ENCODE measurements around the gene GNAL.
A peak's percentile ranks its signal among the peaks of the same experiment; 100 is the strongest.

GNAL gene

GRCh38 chr18:11817229-11817628, 128.2 kb downstream of the GNAL start:
- no peak for DNase-seq

- DNase-seq = no peak
Measured at GRCh38 chr18:11818486-11819203, 129.6 kb downstream of the GNAL start.

DNA sequence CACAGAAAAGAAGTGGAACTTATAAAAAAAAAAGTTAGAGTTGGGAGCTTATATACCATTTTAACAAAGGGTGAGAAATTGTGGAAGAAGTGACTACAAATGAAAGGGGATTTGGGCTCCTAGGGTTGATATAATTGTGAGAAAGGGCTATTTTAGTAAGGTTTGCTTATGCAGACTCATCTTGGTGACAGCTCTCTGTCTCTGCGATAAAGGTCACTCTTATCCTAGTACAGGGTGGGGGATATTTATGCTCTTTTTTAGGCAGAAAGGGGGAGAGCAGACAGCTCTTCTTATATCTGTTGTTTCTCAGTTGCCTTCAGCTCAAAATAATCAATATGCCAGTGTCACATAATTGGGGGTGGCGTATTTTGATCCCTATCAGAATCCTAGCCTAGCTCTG, 130.9 kb downstream of the GNAL start:
- no peak for DNase-seq

DNA sequence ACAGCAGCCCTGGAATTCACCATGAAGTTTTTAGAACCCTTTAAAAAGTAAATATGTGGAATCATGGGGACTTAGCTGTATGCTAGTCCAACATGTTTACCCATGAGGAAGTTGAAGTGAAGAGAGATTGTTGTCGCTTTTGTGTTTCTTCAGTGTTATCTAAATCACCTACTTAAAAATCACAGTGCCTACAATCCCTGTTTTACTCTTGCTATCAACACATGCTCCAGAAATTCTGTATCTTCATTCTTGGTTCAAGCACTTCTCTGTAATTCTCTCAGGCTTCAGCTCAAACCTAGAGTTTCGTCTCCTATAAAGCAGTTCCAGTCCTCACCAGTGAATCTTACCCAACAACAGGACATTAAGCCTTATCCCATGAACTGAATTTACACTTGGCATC, 131.6 kb downstream of the GNAL start:
- DNase-seq = no peak

- no peak for DNase-seq
Measured at GRCh38 chr18:11821208-11821607, 132.1 kb downstream of the GNAL start.

DNA sequence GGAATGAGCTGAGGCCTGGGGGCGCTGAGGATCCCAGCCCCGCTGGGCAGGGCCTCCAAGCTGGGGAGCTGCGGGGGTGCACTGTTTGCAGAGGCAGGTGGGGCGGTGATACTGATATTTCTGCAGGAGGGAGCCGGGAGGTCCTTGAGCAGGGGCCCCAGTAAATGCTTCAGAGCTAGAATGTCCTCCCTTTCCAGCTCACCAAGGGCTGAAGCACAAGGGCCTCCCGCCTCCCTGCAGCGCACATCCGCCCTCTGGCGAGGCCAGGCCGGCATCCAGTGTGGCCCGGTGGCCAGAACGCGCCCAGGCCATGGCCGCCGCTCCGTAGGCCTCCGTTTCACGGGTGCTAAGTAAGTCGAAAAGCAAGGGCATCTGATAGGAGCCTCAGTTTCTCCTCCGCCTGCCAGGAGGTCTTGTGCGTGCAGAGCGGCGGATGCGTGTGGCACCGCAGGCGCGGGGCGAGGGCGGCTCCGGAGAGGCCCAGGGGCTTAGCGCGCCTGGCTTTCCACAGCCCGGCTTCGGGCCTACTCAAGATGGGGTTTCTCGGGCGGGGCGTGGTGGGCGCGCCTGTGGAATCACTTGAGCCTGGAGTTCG, 132.7 kb downstream of the GNAL start:
- DNase-seq = no peak

DNA sequence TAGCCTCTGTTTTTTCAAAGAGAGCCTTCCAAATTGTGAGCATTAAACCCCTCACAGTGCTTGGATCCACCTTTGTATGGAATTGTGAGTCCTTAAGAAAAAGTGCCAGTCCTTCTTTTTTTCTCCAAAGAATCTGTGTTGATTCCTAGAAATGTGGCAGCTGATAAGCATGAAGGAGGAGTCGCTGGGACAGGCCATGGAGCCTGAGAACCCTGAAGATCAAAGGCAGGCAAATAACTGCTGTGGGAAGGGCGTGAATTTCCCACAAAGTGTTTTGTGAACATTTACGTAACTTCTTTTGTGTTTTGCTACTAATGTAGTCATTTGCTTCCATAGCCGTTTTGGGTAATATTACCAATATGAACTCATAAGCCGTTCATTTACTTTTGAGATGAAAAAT, 134.5 kb downstream of the GNAL start:
- no peak for DNase-seq

DNA sequence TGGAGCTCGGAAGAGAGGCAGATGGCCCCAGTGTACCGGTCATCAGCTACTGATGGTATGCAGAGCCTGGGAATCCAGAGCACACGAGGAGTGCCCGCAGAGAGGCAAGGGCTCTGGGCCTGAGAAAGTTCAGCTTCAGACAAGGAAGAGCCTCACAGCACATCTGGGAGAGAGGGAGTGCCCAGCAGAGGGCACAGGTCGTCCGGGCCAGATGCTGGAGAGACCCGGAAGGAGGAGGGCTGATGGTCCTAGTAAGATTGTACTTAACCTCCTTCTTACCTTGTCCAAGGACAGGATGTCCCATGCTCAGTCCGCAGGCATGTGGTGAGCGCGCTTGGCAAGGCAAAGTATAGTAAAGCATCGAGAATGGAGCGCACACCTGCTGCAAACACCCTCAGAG, 137.8 kb downstream of the GNAL start:
- no peak for DNase-seq

DNA sequence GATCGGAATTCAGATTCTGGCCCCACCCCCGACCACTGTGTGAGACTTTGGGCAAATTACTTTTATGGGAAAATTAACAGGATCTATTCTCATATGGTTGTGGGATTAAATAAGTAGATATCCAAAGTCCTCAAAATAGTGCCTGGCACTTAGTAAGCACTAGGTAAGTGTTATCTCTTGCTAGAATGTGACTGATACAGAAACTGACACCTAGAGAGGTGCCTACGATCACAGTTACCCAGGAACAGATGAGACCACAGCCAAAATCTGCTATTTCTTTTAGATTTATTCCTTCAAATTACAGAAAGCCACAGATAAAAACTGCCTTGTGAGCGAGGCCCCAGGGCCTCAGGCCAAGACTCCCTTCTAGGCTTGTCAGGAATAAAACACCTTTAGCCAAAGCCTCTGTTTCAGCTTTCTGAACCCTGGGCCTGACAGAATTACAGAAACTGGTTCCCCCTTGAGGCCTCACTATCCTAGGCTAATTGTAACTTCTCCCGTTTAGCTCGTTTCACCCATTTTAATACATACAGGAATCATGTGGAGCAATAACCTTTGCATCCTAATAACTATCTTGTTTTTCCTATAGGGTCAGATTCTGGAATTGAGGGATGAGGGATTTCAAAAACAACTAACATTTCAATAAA, 139.8 kb downstream of the GNAL start:
- DNase-seq = peak; percentile 62

DNA sequence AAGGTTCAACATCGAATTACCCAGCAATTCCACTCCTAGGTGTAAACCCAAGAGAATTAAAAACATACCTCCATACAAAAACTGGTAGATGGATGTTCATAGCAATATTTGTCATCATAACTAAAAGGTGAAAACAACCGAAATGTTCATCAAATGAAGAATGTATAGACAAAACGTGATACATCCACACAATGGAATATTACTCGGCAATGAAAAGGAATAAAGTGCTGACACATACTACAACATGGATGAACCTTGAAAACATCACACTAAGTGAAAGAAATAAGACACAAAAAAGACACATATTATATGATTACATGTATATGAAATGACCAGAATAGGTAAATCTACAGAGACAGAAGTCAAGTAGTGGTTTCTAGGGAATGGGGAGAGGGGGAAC, 141.5 kb downstream of the GNAL start:
- DNase-seq = no peak

- no peak for DNase-seq
Measured at GRCh38 chr18:11831921-11832320, 142.9 kb downstream of the GNAL start.

- DNase-seq = no peak
Measured at GRCh38 chr18:11834772-11835171, 145.7 kb downstream of the GNAL start.

GRCh38 chr18:11839556-11839955, 150.5 kb downstream of the GNAL start:
- DNase-seq = no peak

DNA sequence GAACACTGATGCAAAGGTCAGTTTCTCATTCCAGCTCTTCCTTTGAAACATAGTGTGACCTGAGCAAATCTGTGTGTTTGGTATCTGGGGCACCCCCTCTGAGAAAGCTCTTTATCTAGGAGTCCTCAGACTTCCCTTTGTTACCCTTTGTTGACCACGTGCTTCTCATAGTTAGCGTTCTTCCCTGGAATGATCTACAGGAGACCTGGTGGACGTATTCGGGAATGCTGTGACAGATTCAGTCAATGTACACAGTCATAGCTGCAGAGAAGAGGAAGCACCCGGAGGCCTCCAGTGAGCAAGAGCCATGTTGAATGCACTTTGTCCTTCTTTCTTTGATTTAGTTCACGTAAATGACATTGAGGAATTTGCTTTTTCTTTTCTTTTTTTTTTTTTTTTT, 151.4 kb downstream of the GNAL start:
- no peak for DNase-seq

DNA sequence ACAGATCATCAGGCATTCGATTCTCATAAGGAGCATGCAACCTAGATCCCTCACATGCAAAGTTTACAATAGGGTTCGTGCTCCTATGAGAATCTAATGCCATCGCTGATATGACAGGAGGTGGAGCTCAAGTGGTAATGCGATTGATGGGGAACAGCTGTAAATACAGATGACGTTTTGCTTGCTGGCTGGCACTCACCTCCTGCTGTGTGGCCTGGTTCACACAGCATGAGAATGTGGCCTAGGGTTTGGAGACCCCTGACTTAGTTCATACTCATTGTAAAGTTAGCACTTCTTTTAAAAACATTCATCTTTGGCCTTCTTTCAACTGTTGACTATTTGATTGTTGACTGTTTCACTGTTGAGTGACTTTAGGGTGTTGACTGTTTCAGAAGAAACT, 153.5 kb downstream of the GNAL start:
- no peak for DNase-seq

GRCh38 chr18:11844436-11844835, 155.4 kb downstream of the GNAL start:
- DNase-seq = no peak

DNA sequence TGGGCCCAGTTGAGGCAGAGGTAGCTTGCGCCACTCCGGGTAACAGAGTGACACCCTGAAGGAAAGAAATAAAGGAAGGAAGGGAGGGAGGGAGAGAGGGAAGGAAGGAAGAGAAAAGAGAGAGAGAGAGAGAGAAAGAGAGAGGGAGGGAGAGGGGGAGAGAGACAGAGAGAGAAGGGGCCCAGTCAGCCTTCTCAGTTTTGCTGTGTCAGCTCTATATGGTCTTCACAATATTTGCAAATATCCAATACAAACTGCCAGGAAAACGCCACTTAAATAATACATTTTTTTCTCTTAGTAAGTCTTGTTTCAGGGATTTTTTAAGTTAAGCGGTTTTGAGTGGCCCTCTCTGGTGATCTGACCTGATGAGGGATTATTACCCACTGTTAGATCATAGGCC, 156.6 kb downstream of the GNAL start:
- no peak for DNase-seq

DNA sequence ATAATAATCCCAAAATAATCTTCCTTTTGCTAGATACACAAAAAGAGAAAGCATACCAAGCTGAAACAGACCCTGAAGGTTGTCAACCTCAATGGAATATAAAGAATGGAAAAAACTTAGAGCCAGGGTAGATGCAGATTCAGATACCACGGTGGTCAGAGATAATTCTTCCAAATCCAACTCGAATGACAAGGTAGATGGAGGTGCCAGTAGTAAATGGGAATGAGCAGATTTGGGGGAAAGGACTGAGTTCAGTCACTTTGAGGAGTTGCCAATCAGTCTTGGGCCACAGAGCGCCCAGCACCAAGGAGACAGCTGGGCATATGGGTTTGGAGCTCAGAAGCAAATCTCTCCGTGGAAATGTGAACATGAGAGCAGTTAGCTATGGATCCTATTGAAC, 158.7 kb downstream of the GNAL start:
- no peak for DNase-seq

- no peak for DNase-seq
Measured at GRCh38 chr18:11849279-11849678, 160.2 kb downstream of the GNAL start.

GRCh38 chr18:11849841-11850634, 161.0 kb downstream of the GNAL start:
- peak; percentile 52 for DNase-seq

- DNase-seq = no peak
Measured at GRCh38 chr18:11850821-11851145, 161.7 kb downstream of the GNAL start.

GRCh38 chr18:11851146-11851805, 162.2 kb downstream of the GNAL start, which contains the start of gene CHMP1B:
Gene CHMP1B (plus strand): TSS chr18:11851413. CDS start chr18:11851512, 99 bp downstream.
- peak; percentile 98 for DNase-seq

DNA sequence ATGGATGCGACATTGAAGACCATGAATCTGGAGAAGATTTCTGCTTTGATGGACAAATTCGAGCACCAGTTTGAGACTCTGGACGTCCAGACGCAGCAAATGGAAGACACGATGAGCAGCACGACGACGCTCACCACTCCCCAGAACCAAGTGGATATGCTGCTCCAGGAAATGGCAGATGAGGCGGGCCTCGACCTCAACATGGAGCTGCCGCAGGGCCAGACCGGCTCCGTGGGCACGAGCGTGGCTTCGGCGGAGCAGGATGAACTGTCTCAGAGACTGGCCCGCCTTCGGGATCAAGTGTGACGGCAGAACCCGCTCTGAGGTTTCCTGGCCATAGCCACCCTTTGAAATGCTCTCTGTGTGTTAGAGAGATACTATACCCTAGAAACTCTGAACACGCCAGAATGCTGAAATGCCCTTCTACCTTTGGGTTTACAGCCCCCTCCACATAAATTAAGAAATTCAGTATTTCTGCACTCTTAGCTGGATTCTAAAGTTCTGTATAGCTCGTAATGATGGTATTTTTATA, 162.8 kb downstream of the GNAL start:
- peak; percentile 51 for DNase-seq

Data from activated CD4-positive, alpha-beta T cell treated with anti-CD3 and anti-CD28 coated beads, Interleukin-10, Interleukin-2, amounts not matched to agents 100 ng/mL and 50 ng/mL, durations not matched to agents 16 hours and 8 hours (primary cell).